IMR-90 (cell line): ENCODE results near the gene KLK5. TPM values are rescaled to one million over a fixed set of nuclear protein-coding genes. Genes with fewer than 3 reads are reported as not detected.

Experiments
- ATAC-seq: fragments of 200-7000 bp; cut with Tn5 transposase; 2 replicates; pipeline ENCODE4 v1.9.1; 2020; ENCODE audit warnings: low read depth, mild to moderate bottlenecking, moderate library complexity
- BruUV-seq: library from RNA; stranded (reverse); fragments of 400-500 nt; replicated peaks from 2 replicates; lab custom pipeline; 2021; lab: Mats Ljungman, UMichigan
- CTCF ChIA-PET: fragments of 300-600 bp; formaldehyde crosslinking; extraction: SDS; loops from one replicate; lab custom pipeline; 2021; ENCODE audit warnings: antibody characterized with exemption; lab: Yijun Ruan, JAX
- POLR2A ChIA-PET: fragments of 300-600 bp; sonication (Branson Sonifier 250); formaldehyde crosslinking; loops from one replicate; lab custom pipeline; 2022; ENCODE audit warnings: antibody characterized with exemption; ENCODE audit not compliant: unreplicated experiment; lab: Charles Lee
- DNase-seq: peaks from one replicate; pipeline ENCODE4 v3.0.0; 2013
- H2AFZ ChIP-seq: replicated peaks from 2 replicates; pipeline ENCODE3; 2013; ENCODE audit warnings: low read length, mild to moderate bottlenecking; ENCODE audit not compliant: poor library complexity
- H2AK5ac ChIP-seq: 2 replicates; pipeline ENCODE4 v1.6.1; 2013; ENCODE audit warnings: low read depth, low read length, inconsistent platforms
- H2AK9ac ChIP-seq: replicated peaks from 2 replicates; pipeline ENCODE3; 2013; ENCODE audit warnings: mild to moderate bottlenecking, low read depth, low read length, moderate library complexity; ENCODE audit not compliant: poor library complexity
- H2BK120ac ChIP-seq: 2 replicates; pipeline ENCODE4 v1.6.1; 2013; ENCODE audit warnings: low read depth, low read length, inconsistent platforms
- H2BK15ac ChIP-seq: 3 replicates; pipeline ENCODE4 v1.6.1; 2013; ENCODE audit warnings: low read depth, low read length, inconsistent platforms
- H2BK20ac ChIP-seq: 2 replicates; pipeline ENCODE4 v1.6.1; 2013; ENCODE audit warnings: low read depth, mild to moderate bottlenecking, inconsistent platforms, low read length, moderate library complexity
- H2BK5ac ChIP-seq: 2 replicates; pipeline ENCODE4 v1.6.1; 2013; ENCODE audit warnings: mild to moderate bottlenecking, low read depth, low read length, inconsistent platforms; ENCODE audit not compliant: poor library complexity, severe bottlenecking
- H3K14ac ChIP-seq: replicated peaks from 2 replicates; pipeline ENCODE4 v1.6.1; 2013; ENCODE audit warnings: low read depth, low read length, inconsistent platforms
- H3K18ac ChIP-seq: 2 replicates; pipeline ENCODE4 v1.6.1; 2013; ENCODE audit warnings: low read depth, low read length, control low read depth
- H3K23ac ChIP-seq: 2 replicates; pipeline ENCODE4 v1.6.1; 2013; ENCODE audit warnings: low read depth, low read length, inconsistent platforms
- H3K27ac ChIP-seq: 2 replicates; pipeline ENCODE4 v1.5.1; 2013; ENCODE audit warnings: mild to moderate bottlenecking, control low read depth, low read length; ENCODE audit not compliant: insufficient read depth
- H3K27me3 ChIP-seq: 2 replicates; pipeline ENCODE4 v1.6.1; 2013; ENCODE audit warnings: low read length; ENCODE audit not compliant: control insufficient read depth, insufficient read depth
- H3K36me3 ChIP-seq: 2 replicates; pipeline ENCODE4 v1.6.1; 2013; ENCODE audit warnings: low read length, mixed read lengths; ENCODE audit not compliant: control insufficient read depth, insufficient read depth
- H3K4ac ChIP-seq: 2 replicates; pipeline ENCODE4 v1.6.1; 2013; ENCODE audit warnings: low read depth, low read length, inconsistent platforms
- H3K4me1 ChIP-seq: 2 replicates; pipeline ENCODE4 v1.6.1; 2013; ENCODE audit warnings: low read length, mixed read lengths; ENCODE audit not compliant: control insufficient read depth, insufficient read depth
- H3K4me2 ChIP-seq: 2 replicates; pipeline ENCODE4 v1.6.1; 2013; ENCODE audit warnings: low read depth, mild to moderate bottlenecking, control low read depth, low read length, moderate library complexity
- H3K4me3 ChIP-seq: 2 replicates; pipeline ENCODE4 v1.5.1; 2013; ENCODE audit warnings: low read depth, mild to moderate bottlenecking, control low read depth, low read length, moderate library complexity; ENCODE audit not compliant: insufficient read depth
- H3K56ac ChIP-seq: 2 replicates; pipeline ENCODE4 v1.6.1; 2013; ENCODE audit warnings: low read length, inconsistent platforms; ENCODE audit not compliant: insufficient read depth; ENCODE audit errors: extremely low read depth
- H3K79me1 ChIP-seq, 2 experiments: 2 replicates each; pipeline ENCODE4 v1.6.1; 2013; ENCODE audit warnings: low read length in 2 of 2, inconsistent platforms in 1 of 2, low read depth in 1 of 2
- H3K9ac ChIP-seq: 2 replicates; pipeline ENCODE4 v1.6.1; 2013; ENCODE audit warnings: low read depth, low read length, control low read depth
- H3K9me1 ChIP-seq: 2 replicates; pipeline ENCODE4 v1.6.1; 2013; ENCODE audit warnings: low read length, inconsistent platforms; ENCODE audit not compliant: insufficient read depth
- H3K9me3 ChIP-seq: 2 replicates; pipeline ENCODE4 v1.6.1; 2013; ENCODE audit warnings: low read length; ENCODE audit not compliant: control insufficient read depth, insufficient read depth
- H4K20me1 ChIP-seq: 2 replicates; pipeline ENCODE4 v1.6.1; 2013; ENCODE audit warnings: low read length, inconsistent platforms; ENCODE audit not compliant: insufficient read depth
- H4K5ac ChIP-seq: 2 replicates; pipeline ENCODE4 v1.6.1; 2013; ENCODE audit warnings: mild to moderate bottlenecking, low read depth, low read length, control low read depth
- H4K8ac ChIP-seq, 2 experiments: 2 replicates each; pipeline ENCODE4 v1.6.1; 2013; ENCODE audit warnings: low read depth in 2 of 2, low read length in 2 of 2, control low read depth in 1 of 2, inconsistent platforms in 1 of 2
- H4K91ac ChIP-seq: 2 replicates; pipeline ENCODE4 v1.6.1; 2013; ENCODE audit warnings: low read depth, low read length, inconsistent platforms; ENCODE audit not compliant: insufficient read depth
- BHLHE40 ChIP-seq: fragments of 150-350 bp; IDR thresholded peaks from 2 replicates; pipeline ENCODE4 v1.6.1; 2016; ENCODE audit warnings: mild to moderate bottlenecking, low read depth, low read length
- MXI1 ChIP-seq: IDR thresholded peaks from 2 replicates; pipeline ENCODE4 v1.6.1; 2012; ENCODE audit warnings: low read depth, mild to moderate bottlenecking, low read length, moderate library complexity, borderline replicate concordance
- WGBS, 2 experiments: methylation state at CpG; one replicate each; pipeline versions ENCODE4 v1.1.5 to v1.1.7; 2013; ENCODE audit warnings: missing lambda C conversion rate in 2 of 2; ENCODE audit not compliant: insufficient read length in 1 of 2; ENCODE audit errors: extremely low coverage in 2 of 2; 5-methylcytosine and 5-hydroxymethylcytosine counted together
- dilution Hi-C: fragments of 300-500 bp; cut with HindIII; formaldehyde crosslinking; loops from one replicate; pipeline ENCODE4 v1.14.3; 2018; ENCODE audit warnings: low sequenced_read_pairs; ENCODE audit not compliant: unreplicated experiment
- in situ Hi-C: fragments of 300-500 bp; cut with MboI; formaldehyde crosslinking; loops from 3 replicates; pipeline ENCODE4 v1.14.3; 2019; ENCODE audit warnings: low sequenced_read_pairs, inconsistent platforms, mixed read lengths
- intact Hi-C: fragments of 100-400 bp; cut with micrococcal nuclease; formaldehyde crosslinking; loops from 2 replicates; pipeline ENCODE4 v1.10.0; 2022
- polyA plus RNA-seq, 3 experiments: library from polyadenylated mRNA; depleted of rRNA; stranded (reverse); fragments of >200 nt; gene quantifications; 2 replicates each; pipeline ENCODE4 v1.2.3, GENCODE V29; 2012; ENCODE audit warnings: low replicate concordance in 1 of 3
- total RNA-seq: library from RNA; depleted of rRNA; stranded (reverse); fragments of >200 nt; gene quantifications from 2 replicates; pipeline ENCODE4 v1.2.3, GENCODE V29; 2012

The KLK5 gene
- total and polyA plus RNA-seq, 2 of the 4 experiments (the other 2 are of a cell fraction), result not detected

GRCh38 chr19:50932018-50932689 lies 20.7 kb downstream of the KLK5 start:
- dilution Hi-C loops, result no loop called here
- no peaks in the 10 kb centered on the region for H3K36me3 ChIP-seq
- H4K5ac ChIP-seq, result no peak overlapping the region
- no peak overlapping the region for H2AFZ ChIP-seq
- H3K9ac ChIP-seq, result no peak overlapping the region
- H2AK5ac ChIP-seq, result no peak overlapping the region
- in situ Hi-C loops, result no loop called here
- no peak overlapping the region for H4K8ac ChIP-seq
- no peak for TF ChIP-seq MXI1
- TF ChIP-seq BHLHE40, result no peak
- no peak overlapping the region for H2BK15ac ChIP-seq
- H3K56ac ChIP-seq, result no peak overlapping the region
- ChIA-PET POLR2A (no interaction called here), CTCF (no interaction called here)
- H2BK5ac ChIP-seq, result no peak overlapping the region
- BruUV-seq, result no TSS peak
- no peaks in the 10 kb centered on the region for H3K27me3 ChIP-seq
- no peak overlapping the region for H3K18ac ChIP-seq
- H3K14ac ChIP-seq, result no peak overlapping the region
- H3K79me1 ChIP-seq, result no peaks in the 10 kb centered on the region
- no peak overlapping the region for H3K4me2 ChIP-seq
- H3K4me3 ChIP-seq, result no peak overlapping the region
- no peaks in the 10 kb centered on the region for H3K9me3 ChIP-seq
- H4K20me1 ChIP-seq, result no peaks in the 10 kb centered on the region
- H3K9me1 ChIP-seq, result no peaks in the 10 kb centered on the region
- no peak overlapping the region for H3K23ac ChIP-seq
- WGBS, 2 experiments, result no CpG with 5 or more reads among the region's 11 CpGs
- H2BK120ac ChIP-seq, result no peak overlapping the region
- intact Hi-C loops, result loop anchor here (5.0 kb wide), 1 partner anchor 165 kb away; no protein-coding TSS in a partner anchor
- DNase-seq, result no peak
- no peak overlapping the region for H2BK20ac ChIP-seq
- H3K27ac ChIP-seq, result no peak overlapping the region
- H3K4me1 ChIP-seq, result no peaks in the 10 kb centered on the region
- no peak overlapping the region for H3K4ac ChIP-seq
- no peak overlapping the region for H2AK9ac ChIP-seq
- no peak for ATAC-seq
- H4K91ac ChIP-seq, result no peak overlapping the region
